SK-N-SH (cell line): Measurements from ENCODE around the gene COL4A4. TPM values are rescaled to one million over a fixed set of nuclear protein-coding genes. Genes with fewer than 3 reads are reported as not detected.

ENCODE experiments used
- CTCF ChIA-PET: fragments of 300-600, 350-600 bp; formaldehyde crosslinking; extraction: SDS; loops from one replicate; lab custom pipeline; 2021; lab: Yijun Ruan, JAX
- POLR2A ChIA-PET: fragments of 350-600 bp; sonication (Branson Sonifier 250); formaldehyde crosslinking; extraction: SDS; loops from one replicate; lab custom pipeline; 2020; ENCODE audit warnings: antibody characterized with exemption, inconsistent platforms; lab: Yijun Ruan, JAX
- DNase-seq: peaks from one replicate; pipeline ENCODE4 v3.0.0; 2012
- H2AFZ ChIP-seq: fragments of 200-600 bp; sonication (generic); 2 replicates; pipeline ENCODE4 v1.8.1; 2016; ENCODE audit warnings: antibody characterized with exemption, mild to moderate bottlenecking, low read depth
- H3F3A ChIP-seq: fragments of 200-600 bp; sonication (generic); replicated peaks from 2 replicates; pipeline ENCODE3; 2016; ENCODE audit warnings: antibody characterized with exemption, mild to moderate bottlenecking; ENCODE audit not compliant: insufficient read depth
- H3K27ac ChIP-seq, 2 experiments: fragments of 200-500 bp in 1 of 2; fragments of 200-600 bp in 1 of 2; sonication (Bioruptor generic) in 1 of 2; sonication (generic), shearing (Covaris generic) in 1 of 2; 2 replicates each; pipeline versions ENCODE4 v1.5.1 to v1.6.1; 2014 to 2016; ENCODE audit warnings: low read depth in 2 of 2, inconsistent platforms in 1 of 2, low read length in 1 of 2, mild to moderate bottlenecking in 1 of 2, mixed read lengths in 1 of 2
- H3K27me3 ChIP-seq: fragments of 200-600 bp; sonication (generic), shearing (Covaris generic); 2 replicates; pipeline ENCODE4 v1.6.1; 2016; ENCODE audit warnings: mixed run types; ENCODE audit not compliant: insufficient read depth
- H3K36me3 ChIP-seq, 2 experiments: fragments of 200-500 bp in 1 of 2; fragments of 200-600 bp in 1 of 2; sonication (Bioruptor generic) in 1 of 2; sonication (generic) in 1 of 2; replicated peaks in 1 of 2; 2 replicates each; pipeline versions ENCODE3 to v1.5.1; 2014 to 2016; ENCODE audit warnings: low read length in 1 of 2, mild to moderate bottlenecking in 1 of 2; ENCODE audit not compliant: insufficient read depth in 2 of 2, control insufficient read depth in 1 of 2
- H3K4me1 ChIP-seq, 2 experiments: fragments of 200-500 bp in 1 of 2; fragments of 200-600 bp in 1 of 2; sonication (Bioruptor generic) in 1 of 2; sonication (generic), shearing (Covaris generic) in 1 of 2; 2 replicates each; pipeline versions ENCODE4 v1.5.1 to v1.6.1; 2014 to 2016; ENCODE audit warnings: low read depth in 1 of 2, low read length in 1 of 2, mixed run types in 1 of 2; ENCODE audit not compliant: insufficient read depth in 2 of 2, control insufficient read depth in 1 of 2
- H3K4me2 ChIP-seq: fragments of 200-600 bp; sonication (generic), shearing (Covaris generic); 2 replicates; pipeline ENCODE4 v1.6.1; 2017; ENCODE audit warnings: mixed run types
- H3K4me3 ChIP-seq, 2 experiments: fragments of 200-500 bp in 1 of 2; fragments of 200-600 bp in 1 of 2; sonication (Bioruptor generic) in 1 of 2; sonication (generic), shearing (Covaris generic) in 1 of 2; 2 replicates each; pipeline versions ENCODE4 v1.5.1 to v1.8.1; 2014 to 2016; ENCODE audit warnings: low read depth in 2 of 2, inconsistent platforms in 1 of 2, low read length in 1 of 2, mild to moderate bottlenecking in 1 of 2, mixed read lengths in 1 of 2, moderate library complexity in 1 of 2
- H3K79me2 ChIP-seq: fragments of 200-600 bp; sonication (generic); 2 replicates; pipeline ENCODE4 v1.8.1; 2017; ENCODE audit warnings: mild to moderate bottlenecking; ENCODE audit not compliant: insufficient read depth
- H3K9ac ChIP-seq: fragments of 200-600 bp; sonication (generic); 2 replicates; pipeline ENCODE4 v1.6.1; 2017; ENCODE audit warnings: mixed run types
- H3K9me2 ChIP-seq: fragments of 200-600 bp; sonication (generic); 2 replicates; pipeline ENCODE4 v1.6.1; 2017; ENCODE audit warnings: mixed run types
- H3K9me3 ChIP-seq: fragments of 200-600 bp; sonication (generic); 2 replicates; pipeline ENCODE4 v1.6.1; 2017; ENCODE audit warnings: mixed run types, mild to moderate bottlenecking, moderate library complexity
- H4K20me1 ChIP-seq: fragments of 200-600 bp; sonication (generic); 2 replicates; pipeline ENCODE4 v1.6.1; 2017; ENCODE audit warnings: mild to moderate bottlenecking, mixed run types; ENCODE audit not compliant: insufficient read depth
- CHD2 ChIP-seq: fragments of 150-350 bp; IDR thresholded peaks from 2 replicates; pipeline ENCODE4 v1.6.1; 2018; ENCODE audit warnings: low read length; ENCODE audit not compliant: partially characterized antibody
- EZH2phosphoT487 ChIP-seq: fragments of 200-600 bp; sonication (generic); IDR thresholded peaks from 2 replicates; pipeline ENCODE4 v1.6.1; 2017; ENCODE audit warnings: low read depth, mixed run types, mild to moderate bottlenecking, antibody characterized with exemption, moderate library complexity, borderline replicate concordance
- FOXJ3 ChIP-seq: sonication (generic); formaldehyde crosslinking; IDR thresholded peaks from 2 replicates; pipeline ENCODE4 v1.5.1; 2020; ENCODE audit warnings: mild to moderate bottlenecking, missing genetic modification reagents
- GABPA ChIP-seq: IDR thresholded peaks from 2 replicates; pipeline ENCODE4 v1.4.0; 2012; ENCODE audit warnings: low read depth, mild to moderate bottlenecking
- GATA2 ChIP-seq: sonication (generic); formaldehyde crosslinking; IDR thresholded peaks from 2 replicates; pipeline ENCODE4 v1.5.0; 2020; ENCODE audit warnings: mild to moderate bottlenecking, missing genetic modification reagents
- MEF2A ChIP-seq: IDR thresholded peaks from 2 replicates; pipeline ENCODE4 v1.4.0; 2012; ENCODE audit warnings: low read depth, borderline replicate concordance
- NFIC ChIP-seq: IDR thresholded peaks from 2 replicates; pipeline ENCODE4 v1.4.0; 2012; ENCODE audit warnings: borderline replicate concordance
- POLR2AphosphoS5 ChIP-seq: IDR thresholded peaks from 2 replicates; pipeline ENCODE4 v1.6.1; 2012; ENCODE audit warnings: low read depth, low read length
- RAD21 ChIP-seq: IDR thresholded peaks from 2 replicates; pipeline ENCODE4 v1.6.1; 2012; ENCODE audit warnings: mild to moderate bottlenecking, low read length
- RCOR1 ChIP-seq: fragments of 150-350 bp; IDR thresholded peaks from 2 replicates; pipeline ENCODE4 v1.6.1; 2017; ENCODE audit warnings: antibody characterized with exemption, low read length
- RFX5 ChIP-seq: IDR thresholded peaks from 2 replicates; pipeline ENCODE4 v1.6.1; 2012; ENCODE audit warnings: mild to moderate bottlenecking, improper control_type of control experiment, low read length
- RXRA ChIP-seq: IDR thresholded peaks from 2 replicates; pipeline ENCODE4 v1.4.0; 2012; ENCODE audit warnings: low read depth, mild to moderate bottlenecking, borderline replicate concordance
- SIN3A ChIP-seq: IDR thresholded peaks from 2 replicates; pipeline ENCODE4 v1.6.1; 2012; ENCODE audit warnings: low read depth, mild to moderate bottlenecking, low read length, moderate library complexity, borderline replicate concordance
- TAF1 ChIP-seq: IDR thresholded peaks from 2 replicates; pipeline ENCODE4 v1.6.1; 2012; ENCODE audit warnings: low read depth, mild to moderate bottlenecking, low read length, moderate library complexity, borderline replicate concordance
- TCF12 ChIP-seq: IDR thresholded peaks from 2 replicates; pipeline ENCODE4 v1.4.0; 2012
- TEAD4 ChIP-seq: IDR thresholded peaks from 2 replicates; pipeline ENCODE4 v1.4.0; 2012; ENCODE audit warnings: mild to moderate bottlenecking, borderline replicate concordance; ENCODE audit not compliant: insufficient read depth
- USF1 ChIP-seq: IDR thresholded peaks from 2 replicates; pipeline ENCODE4 v1.4.0; 2012; ENCODE audit warnings: low read depth, borderline replicate concordance
- WGBS: methylation state at CpG from one replicate; pipeline ENCODE4 v1.1.6; 2017; ENCODE audit warnings: low lambda C conversion rate; 5-methylcytosine and 5-hydroxymethylcytosine counted together
- polyA plus RNA-seq, 3 experiments: library from polyadenylated mRNA; depleted of rRNA; stranded (reverse); fragments of >200 nt; gene quantifications; 2 replicates each; pipeline ENCODE4 v1.2.3, GENCODE V29; 2012
- TF ChIP-seq, protein P1 (sequence below): fragments of 150-350 bp; IDR thresholded peaks from 2 replicates; pipeline ENCODE4 v1.6.1; 2016; ENCODE audit warnings: mild to moderate bottlenecking, low read depth, low read length

COL4A4 gene
- polyA plus RNA-seq, 1 of the 3 experiments (the other 2 are of a cell fraction) = not detected

- TF ChIP-seq TEAD4 (no peak), POLR2AphosphoS5 (no peak), RXRA (no peak), RFX5 (no peak), CHD2 (no peak), GABPA (no peak), USF1 (no peak), TCF12 (no peak), RCOR1 (no peak), RAD21 (no peak), EZH2phosphoT487 (no peak)
- TF ChIP-seq, all 33 proteins: peak for 0
- no peak overlapping the region for H3K4me3 ChIP-seq
- H2AFZ ChIP-seq = no peak overlapping the region
- no peaks in the 10 kb centered on the region for H3K27me3 ChIP-seq
- CTCF ChIA-PET = interaction anchor here (1.2 to 1.8 kb wide), 2 partner anchors 7 to 81 kb away, joined by 4 read pairs; no protein-coding TSS in a partner anchor
- no peaks in the 10 kb centered on the region for H4K20me1 ChIP-seq
- H3F3A ChIP-seq = no peaks in the 10 kb centered on the region
- WGBS = 47% methylated on average over 2 of the region's 2 CpGs
- no peak overlapping the region for H3K9ac ChIP-seq
- no peak overlapping the region for H3K27ac ChIP-seq
- no peak overlapping the region for H3K4me2 ChIP-seq
- H3K9me2 ChIP-seq = no peaks in the 10 kb centered on the region
- POLR2A ChIA-PET = no interaction called here
- DNase-seq = no peak
- H3K79me2 ChIP-seq = no peaks in the 10 kb centered on the region
- H3K36me3 ChIP-seq = no peaks in the 10 kb centered on the region
- no peaks in the 10 kb centered on the region for H3K9me3 ChIP-seq
- H3K4me1 ChIP-seq = no peaks in the 10 kb centered on the region
These were observed 138.5 kb downstream of the COL4A4 start for GRCh38 chr2:227025510-227025909.

DNA sequence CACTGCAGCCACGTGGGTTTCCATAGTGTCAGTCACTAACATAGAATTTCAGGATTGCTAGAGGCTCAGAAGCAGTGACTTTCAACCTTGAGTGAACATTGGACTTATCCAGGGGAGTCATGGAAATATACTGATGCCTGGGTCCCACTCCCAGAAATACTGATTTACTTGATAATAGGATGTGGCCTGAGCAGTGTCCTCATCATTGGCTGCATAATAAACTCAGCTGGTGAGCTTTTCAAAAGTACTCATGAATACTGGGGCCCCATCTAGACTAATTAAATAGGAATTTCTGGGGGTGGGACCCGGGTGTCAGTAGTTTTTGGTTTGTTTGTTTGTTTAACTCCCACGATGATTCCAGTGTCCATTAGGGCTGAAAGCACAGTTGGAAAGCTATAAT is 141.4 kb downstream of the COL4A4 start:
- DNase-seq = no peak

More for the DNA sequence above, 141.4 kb downstream of the COL4A4 start:
- H2AFZ ChIP-seq = no peak overlapping the region
- no peaks in the 10 kb centered on the region for H3K9me3 ChIP-seq
- no peak overlapping the region for H3K4me3 ChIP-seq
- no peaks in the 10 kb centered on the region for H3K79me2 ChIP-seq
- H3F3A ChIP-seq = no peaks in the 10 kb centered on the region
- 24% methylated on average over 2 of the region's 3 CpGs for WGBS
- H4K20me1 ChIP-seq = no peaks in the 10 kb centered on the region
- H3K4me2 ChIP-seq = no peak overlapping the region
- no peak overlapping the region for H3K27ac ChIP-seq
- POLR2A ChIA-PET = no interaction called here
- no peak overlapping the region for H3K9ac ChIP-seq
- H3K9me2 ChIP-seq = no peaks in the 10 kb centered on the region
- TF ChIP-seq POLR2AphosphoS5 (no peak), NFIC (no peak), RFX5 (no peak), TAF1 (no peak), SIN3A (no peak), RCOR1 (no peak), FOXJ3 (CRISPR knock-in tag) (no peak), GATA2 (CRISPR knock-in tag) (no peak), MEF2A (no peak)
- TF ChIP-seq, protein P1, sequence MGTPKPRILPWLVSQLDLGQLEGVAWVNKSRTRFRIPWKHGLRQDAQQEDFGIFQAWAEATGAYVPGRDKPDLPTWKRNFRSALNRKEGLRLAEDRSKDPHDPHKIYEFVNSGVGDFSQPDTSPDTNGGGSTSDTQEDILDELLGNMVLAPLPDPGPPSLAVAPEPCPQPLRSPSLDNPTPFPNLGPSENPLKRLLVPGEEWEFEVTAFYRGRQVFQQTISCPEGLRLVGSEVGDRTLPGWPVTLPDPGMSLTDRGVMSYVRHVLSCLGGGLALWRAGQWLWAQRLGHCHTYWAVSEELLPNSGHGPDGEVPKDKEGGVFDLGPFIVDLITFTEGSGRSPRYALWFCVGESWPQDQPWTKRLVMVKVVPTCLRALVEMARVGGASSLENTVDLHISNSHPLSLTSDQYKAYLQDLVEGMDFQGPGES = no peak
- H3K4me1 ChIP-seq = no peaks in the 10 kb centered on the region
- no peaks in the 10 kb centered on the region for H3K27me3 ChIP-seq
- CTCF ChIA-PET = interaction anchor here (0.8 to 4.0 kb wide), 3 partner anchors 12 to 221 kb away, joined by 3 to 30 read pairs (median 3); no protein-coding TSS in a partner anchor
- H3K36me3 ChIP-seq = no peaks in the 10 kb centered on the region
